Activated naive CD8-positive, alpha-beta T cell treated with anti-CD3 and anti-CD28 coated beads, Interleukin-2, amount 50 U/mL, for 16 hours (primary cell): ENCODE data around the gene SEC16A.

Experiments
- DNase-seq: peaks from one replicate; pipeline ENCODE4 v3.0.0-alpha.2; 2020; ENCODE audit warnings: low read depth, low spot score

SEC16A gene

GRCh38 chr9:136401173-136401922 lies 81.5 kb downstream of the SEC16A start:
- no peak for DNase-seq

DNA sequence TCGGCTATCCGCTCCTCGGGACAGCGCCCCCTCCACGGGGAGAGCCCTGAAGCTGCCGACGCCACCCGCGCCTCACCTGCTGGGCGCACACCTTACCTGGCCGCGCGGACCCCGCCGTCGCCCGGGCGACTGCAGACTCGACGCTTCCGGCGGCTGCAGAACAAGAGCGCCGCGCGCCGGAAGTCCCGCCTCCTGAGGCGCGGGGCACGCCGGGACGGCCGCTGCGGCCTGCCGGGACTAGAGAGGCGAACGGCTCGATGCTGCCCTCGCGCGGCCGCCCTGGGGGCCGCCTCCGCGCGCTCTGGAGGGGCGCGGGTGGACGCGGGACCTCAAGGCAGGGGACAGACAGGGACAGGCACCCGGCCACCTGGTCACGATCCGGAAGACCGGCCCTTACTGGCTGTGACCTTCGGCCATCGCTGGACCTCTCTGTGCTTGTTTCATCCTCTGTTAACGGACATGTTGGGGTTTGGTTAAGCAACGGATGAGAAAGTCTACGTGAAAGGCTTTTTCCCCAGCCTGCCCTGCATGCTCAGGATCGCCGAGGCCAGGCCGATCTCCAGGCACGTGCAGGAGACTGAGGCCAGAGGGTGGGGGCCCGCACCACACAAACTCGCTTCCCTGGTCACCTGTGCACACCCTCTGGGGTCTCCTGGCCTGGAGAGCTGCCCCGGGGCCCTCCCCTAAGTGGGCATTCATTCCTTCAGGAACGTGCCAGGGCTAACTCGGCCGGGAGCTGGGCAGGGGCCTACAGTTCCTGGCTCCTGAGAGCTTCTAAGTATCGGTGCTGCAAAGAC lies 82.6 kb downstream of the SEC16A start, which contains the start of gene SNAPC4:
Gene SNAPC4, minus strand, starts transcription at position 133 of the 797 bp plus-strand sequence. CDS start 1,742 bp downstream, outside the sequence.
- DNase-seq = peak; percentile 72

DNA sequence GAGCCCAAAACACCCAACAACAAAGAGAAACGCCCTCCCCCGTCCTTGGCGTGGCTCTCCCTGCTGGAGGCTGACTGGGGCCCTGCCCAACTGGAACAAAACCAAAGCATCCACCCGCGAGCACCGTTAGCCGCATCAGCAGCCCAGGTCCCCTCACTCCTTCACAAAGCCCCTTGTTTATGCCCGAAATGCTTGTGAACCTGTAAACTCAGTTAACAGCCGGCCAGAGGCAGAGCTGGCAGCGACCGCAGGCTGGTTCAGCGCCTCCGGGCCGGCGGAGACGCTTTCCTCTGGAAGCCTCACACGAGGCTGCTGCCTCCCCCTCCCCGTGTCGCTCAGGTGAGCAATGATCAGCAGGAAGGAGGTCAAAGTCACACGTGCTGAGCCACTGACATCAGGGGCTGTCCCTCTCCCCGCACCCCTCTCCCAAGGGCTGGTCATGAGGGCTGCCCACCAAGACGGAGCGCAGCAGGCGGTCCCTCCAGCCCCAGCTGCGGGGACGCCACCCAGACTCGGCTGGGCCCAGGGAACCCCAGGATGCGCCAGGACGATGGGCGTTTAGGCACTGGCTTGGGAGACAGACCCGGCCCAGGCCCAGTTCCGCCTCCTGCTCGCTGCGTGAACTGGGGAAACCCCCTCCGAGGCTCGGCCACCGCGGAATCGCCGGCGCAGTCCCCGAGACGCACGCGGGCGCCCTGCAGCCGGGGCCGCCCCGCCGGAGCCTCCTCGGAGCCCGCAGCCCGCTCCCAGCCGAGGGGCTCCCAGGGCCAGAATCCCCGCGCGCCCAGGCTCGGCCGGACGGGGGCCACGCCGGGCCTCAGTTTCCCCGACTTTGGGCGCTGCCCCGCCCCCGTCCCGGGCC lies 83.4 kb downstream of the SEC16A start:
- DNase-seq = no peak

DNA sequence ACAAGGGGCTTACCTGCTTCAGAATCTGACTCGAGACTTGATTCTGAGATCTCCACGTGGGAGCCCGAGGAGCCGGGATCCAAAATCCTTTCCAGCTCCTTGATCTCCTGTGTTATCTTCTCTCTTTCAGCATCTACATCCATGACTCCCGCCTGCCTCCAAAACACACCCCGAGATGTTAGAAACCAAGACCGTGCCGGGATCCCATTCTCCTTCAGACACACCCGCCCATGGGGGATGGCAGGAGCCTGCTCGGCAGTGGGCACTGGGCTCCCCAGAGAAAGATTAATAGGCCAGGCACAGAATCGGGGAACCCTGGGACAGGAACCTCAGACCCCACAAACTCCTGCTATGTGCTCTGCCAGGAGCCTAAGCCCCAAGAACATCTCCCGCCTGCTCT lies 84.6 kb downstream of the SEC16A start:
- DNase-seq = no peak

- DNase-seq = no peak
Measured at GRCh38 chr9:136397643-136398042, 85.2 kb downstream of the SEC16A start.

GRCh38 chr9:136396219-136396515 lies 86.7 kb downstream of the SEC16A start:
- DNase-seq = no peak

- no peak for DNase-seq
Measured at GRCh38 chr9:136395345-136396218, 87.3 kb downstream of the SEC16A start.

DNA sequence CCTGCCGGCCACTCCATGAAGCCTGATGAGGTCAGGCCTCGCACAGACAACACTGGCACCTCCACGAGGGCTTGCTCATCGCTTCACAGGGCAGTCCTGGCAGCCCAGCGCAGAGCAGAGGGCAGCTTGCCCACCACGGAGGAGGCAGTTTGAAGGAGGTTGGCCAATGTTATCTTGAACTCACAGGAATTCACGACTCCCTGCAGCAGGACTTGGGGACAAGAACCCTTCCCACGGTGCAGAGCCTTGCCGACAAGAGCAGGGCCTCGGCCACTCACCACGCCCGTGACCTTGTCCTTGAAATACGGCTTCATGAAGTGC lies 87.9 kb downstream of the SEC16A start:
- no peak for DNase-seq

GRCh38 chr9:136394312-136395019 lies 88.4 kb downstream of the SEC16A start:
- DNase-seq = no peak

GRCh38 chr9:136393531-136393930 lies 89.3 kb downstream of the SEC16A start:
- no peak for DNase-seq

- DNase-seq = no peak
Measured at GRCh38 chr9:136392538-136393449, 90.0 kb downstream of the SEC16A start.

GRCh38 chr9:136391737-136392537 lies 90.9 kb downstream of the SEC16A start:
- DNase-seq = no peak
